MV-4-11 (cell line): Measurements from ENCODE around the gene TMEM89.

ENCODE experiments used
- DNase-seq: peaks from one replicate; lab custom pipeline; 2025; lab: John Stamatoyannopoulos, UW

Gene TMEM89

GRCh38 chr3:48591436-48591835 lies 30.1 kb downstream of the TMEM89 start:
- no peak for DNase-seq

DNA sequence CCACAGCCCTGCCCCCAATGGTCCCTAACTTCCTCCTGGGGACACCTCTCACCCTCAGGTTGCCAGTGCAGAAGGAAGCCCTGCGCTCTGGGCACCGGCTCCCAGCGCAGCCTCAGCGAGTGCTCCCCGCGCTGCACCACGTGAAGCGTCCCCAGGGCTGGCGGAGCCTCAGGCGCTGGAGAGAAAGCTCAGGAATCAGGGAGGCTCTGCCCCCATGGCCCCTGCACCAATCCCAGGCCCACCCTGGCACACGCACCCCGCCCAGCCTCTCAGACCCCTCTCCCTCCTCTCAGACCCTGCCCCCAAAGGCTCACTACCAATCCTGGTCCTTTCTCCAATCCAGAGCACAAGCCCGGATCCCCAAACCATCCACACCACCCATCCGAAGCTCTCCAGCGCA lies 33.3 kb downstream of the TMEM89 start:
- DNase-seq = no peak

GRCh38 chr3:48587686-48588085 lies 33.9 kb downstream of the TMEM89 start:
- no peak for DNase-seq

DNA sequence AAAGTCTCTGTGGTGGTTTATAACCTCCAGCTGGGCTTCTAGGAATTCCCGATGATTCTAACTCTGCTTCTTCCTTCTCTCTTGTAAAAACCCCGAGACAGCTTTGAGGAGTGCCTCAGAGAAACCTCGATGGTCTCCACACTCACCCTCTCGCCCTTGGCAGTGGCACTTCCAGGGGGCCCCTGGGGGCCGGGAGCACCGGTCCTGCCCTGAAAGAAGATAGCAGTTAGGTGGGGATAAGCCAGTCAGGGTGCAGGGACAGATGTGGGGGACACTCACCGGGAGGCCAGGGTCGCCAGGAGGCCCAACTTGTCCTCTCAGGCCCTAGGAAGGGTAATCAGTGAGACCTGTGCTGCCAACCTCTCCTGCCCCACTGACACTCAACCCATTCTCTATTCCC lies 36.2 kb downstream of the TMEM89 start:
- DNase-seq = no peak

DNA sequence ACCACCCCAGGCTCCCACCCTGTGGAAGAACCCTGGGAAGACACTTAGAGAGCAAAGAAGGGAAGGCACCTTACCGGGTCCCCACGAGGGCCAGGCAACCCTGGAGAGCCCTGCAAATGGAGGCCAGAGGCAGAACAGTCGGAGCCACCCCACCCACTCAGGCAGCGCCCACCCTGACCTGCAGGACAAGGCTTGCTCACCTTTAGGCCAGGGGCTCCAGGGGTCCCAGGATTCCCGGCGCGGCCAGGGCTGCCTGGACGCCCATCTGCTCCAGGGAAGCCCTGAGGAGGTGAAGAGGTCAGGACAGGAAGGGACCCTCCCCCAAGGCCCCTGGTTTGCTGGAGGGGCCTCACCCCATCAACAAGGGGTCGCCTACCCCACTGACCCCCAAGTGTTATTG lies 36.7 kb downstream of the TMEM89 start:
- DNase-seq = no peak

DNA sequence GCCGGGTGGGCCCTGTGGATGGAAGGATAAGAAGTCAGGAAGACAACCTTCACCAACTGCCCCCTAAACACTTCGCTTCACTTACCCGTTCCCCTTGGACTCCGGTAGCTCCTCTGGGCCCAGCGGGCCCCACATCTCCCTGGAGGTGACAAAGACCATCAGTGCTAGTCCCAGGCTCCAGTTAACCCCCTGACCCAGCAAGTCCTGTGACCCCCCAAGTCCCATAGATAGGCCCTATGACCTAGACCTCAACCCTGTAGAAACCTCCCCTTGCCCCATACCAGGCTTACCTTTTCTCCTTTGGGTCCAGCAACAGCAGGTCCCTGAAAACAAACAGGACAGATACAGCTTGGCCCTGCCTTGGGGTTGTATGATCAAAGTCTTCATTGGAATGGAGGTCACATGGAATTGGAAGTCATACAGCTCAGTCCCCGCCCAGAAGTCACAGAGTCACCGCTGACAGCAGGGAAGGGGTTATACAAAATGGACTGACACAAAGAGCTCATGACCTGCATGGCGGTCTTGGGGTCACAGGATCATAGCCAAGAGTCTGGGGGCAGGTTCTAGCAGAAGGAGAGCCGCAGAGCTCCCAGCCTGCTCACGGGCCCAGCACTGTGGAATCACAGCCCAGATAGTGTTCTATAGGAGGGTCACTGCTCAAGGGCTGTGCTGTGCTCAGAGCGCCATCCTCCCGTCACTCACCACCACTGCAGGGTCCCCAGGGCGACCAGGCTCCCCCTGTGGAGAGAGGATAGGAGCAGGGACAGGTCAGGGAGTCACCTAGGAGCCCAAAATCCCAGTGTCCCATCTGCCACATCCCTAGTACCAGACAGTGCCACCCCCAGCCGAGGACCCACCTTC lies 39.7 kb downstream of the TMEM89 start:
- DNase-seq = no peak

- no peak for DNase-seq
These were observed 44.9 kb downstream of the TMEM89 start for GRCh38 chr3:48576647-48577046.

DNA sequence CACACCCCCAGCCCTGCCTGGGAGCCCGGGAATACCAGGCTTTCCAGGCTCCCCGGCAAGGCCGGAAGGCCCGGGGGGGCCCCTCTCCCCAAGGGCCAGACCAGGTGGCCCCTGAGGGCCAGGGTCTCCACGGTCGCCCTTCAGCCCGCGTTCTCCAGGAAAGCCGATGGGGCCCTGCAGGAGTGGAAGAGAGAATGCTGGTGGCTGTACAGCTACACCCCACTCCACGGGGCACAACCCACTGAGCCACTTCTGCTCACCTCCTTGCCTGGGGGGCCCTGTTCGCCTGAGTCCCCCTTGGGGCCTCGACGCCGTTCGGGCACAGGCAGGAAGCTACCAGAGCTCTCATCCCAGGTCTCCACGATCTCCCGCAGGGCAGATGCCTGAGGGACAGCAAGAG lies 46.2 kb downstream of the TMEM89 start:
- no peak for DNase-seq

GRCh38 chr3:48573973-48574585 lies 47.5 kb downstream of the TMEM89 start:
- DNase-seq = no peak

- DNase-seq = no peak
These were observed 49.1 kb downstream of the TMEM89 start for GRCh38 chr3:48572517-48572916.

GRCh38 chr3:48571938-48572337 lies 49.6 kb downstream of the TMEM89 start:
- no peak for DNase-seq
